K562 (cell line): Measurements from ENCODE around the gene C11orf52.

Experiments used
- ARHGAP35 ChIP-seq: fragments of 450-650 bp; IDR thresholded peaks from 2 replicates; pipeline ENCODE4 v1.6.1; 2018; ENCODE audit not compliant: partially characterized antibody
- ETV6 ChIP-seq, 3 experiments: fragments of 150-350 bp in 1 of 3; sonication (generic) in 1 of 3; formaldehyde crosslinking in 1 of 3; IDR thresholded peaks; 2 replicates each; pipeline versions ENCODE4 v1.6.1 to v1.8.0; 2014 to 2022; ENCODE audit warnings: borderline replicate concordance in 2 of 3, low read depth in 2 of 3, antibody characterized with exemption in 1 of 3, low read length in 1 of 3, mild to moderate bottlenecking in 1 of 3, missing genetic modification reagents in 1 of 3
- IRF2 ChIP-seq: sonication (generic); formaldehyde crosslinking; IDR thresholded peaks from 2 replicates; pipeline ENCODE4 v1.8.1; 2022; ENCODE audit warnings: mild to moderate bottlenecking, missing genetic modification reagents
- MAFK ChIP-seq: IDR thresholded peaks from 2 replicates; pipeline ENCODE4 v1.6.1; 2011; ENCODE audit warnings: low read length, improper control_type of control experiment
- MAZ ChIP-seq, 2 experiments: fragments of 450-650 bp in 1 of 2; sonication (generic) in 1 of 2; formaldehyde crosslinking; IDR thresholded peaks in 1 of 2; conservative IDR thresholded peaks in 1 of 2; 2 replicates each; pipeline versions ENCODE4 v1.4.0 to v1.5.0; 2020; ENCODE audit warnings: mild to moderate bottlenecking in 1 of 2, missing genetic modification reagents in 1 of 2
- NCOA4 ChIP-seq: fragments of 450-650 bp; IDR thresholded peaks from 2 replicates; pipeline ENCODE4 v1.6.1; 2018; ENCODE audit warnings: mild to moderate bottlenecking; ENCODE audit not compliant: partially characterized antibody
- POLR2A ChIP-seq: fragments of 450-650 bp; conservative IDR thresholded peaks from 2 replicates; pipeline ENCODE4 v1.6.1; 2016
- RBFOX2 ChIP-seq: fragments of 200-400 bp; formaldehyde crosslinking; IDR thresholded peaks from 2 replicates; pipeline ENCODE4 v1.6.1; 2017; ENCODE audit warnings: low read depth, mild to moderate bottlenecking, low read length, moderate library complexity
- SFPQ ChIP-seq: fragments of 200-400 bp; formaldehyde crosslinking; IDR thresholded peaks from 2 replicates; pipeline ENCODE4 v1.6.1; 2017; ENCODE audit warnings: mild to moderate bottlenecking, low read depth, low read length, moderate library complexity
- TEAD4 ChIP-seq, 2 experiments: sonication (generic) in 1 of 2; formaldehyde crosslinking in 1 of 2; IDR thresholded peaks; 2 replicates each; pipeline versions ENCODE4 v1.6.1 to v1.8.0; 2012 to 2022; ENCODE audit warnings: borderline replicate concordance in 1 of 2, inconsistent platforms in 1 of 2, low read length in 1 of 2, mild to moderate bottlenecking in 1 of 2, missing genetic modification reagents in 1 of 2
- ZC3H11A ChIP-seq: IDR thresholded peaks from 2 replicates; pipeline ENCODE4 v1.6.1; 2012; ENCODE audit warnings: low read depth, low read length, improper control_type of control experiment

- TF ChIP-seq SFPQ = no peak
- TF ChIP-seq TEAD4 (IDR thresholded peaks at IDR 0.05; ENCODE audit: low read length) = no peak
- no peak for TF ChIP-seq TEAD4 (CRISPR knock-in tag; IDR thresholded peaks at IDR 0.05; ENCODE audit: borderline replicate concordance)
- TF ChIP-seq ETV6 (IDR thresholded peaks at IDR 0.05; ENCODE audit: borderline replicate concordance in 1 of 2, low read depth in 2 of 2, low read length in 1 of 2) = no peak
- TF ChIP-seq ETV6 (CRISPR knock-in tag; IDR thresholded peaks at IDR 0.05; ENCODE audit: borderline replicate concordance) = no peak
- TF ChIP-seq NCOA4 = no peak
- no peak for TF ChIP-seq ZC3H11A
- no peak for TF ChIP-seq MAFK
- no peak for TF ChIP-seq POLR2A
- no peak for TF ChIP-seq MAZ (CRISPR knock-in tag; conservative IDR thresholded peaks at IDR 0.05 in 1 of 2, IDR thresholded peaks at IDR 0.05 in 1 of 2)
- no peak for TF ChIP-seq ARHGAP35
- TF ChIP-seq RBFOX2 = no peak
- no peak for TF ChIP-seq IRF2 (CRISPR knock-in tag)
Observed at GRCh38 chr11:111969344-111969743, 50.6 kb downstream of the C11orf52 start.
